GM19351 (cell line): ENCODE data around the gene MXRA5.
"Not testable (repeated sequence)": the region's sequence is repeated elsewhere in the genome, so short reads cannot be mapped to it uniquely, and the experiment has no call there.

Experiments used
- ATAC-seq: cut with Tn5 transposase; IDR thresholded peaks from one replicate; pipeline ENCODE4 v1.9.1; 2021; ENCODE audit warnings: mild to moderate bottlenecking, moderate library complexity; ENCODE audit not compliant: unreplicated experiment

The MXRA5 gene, protein sequence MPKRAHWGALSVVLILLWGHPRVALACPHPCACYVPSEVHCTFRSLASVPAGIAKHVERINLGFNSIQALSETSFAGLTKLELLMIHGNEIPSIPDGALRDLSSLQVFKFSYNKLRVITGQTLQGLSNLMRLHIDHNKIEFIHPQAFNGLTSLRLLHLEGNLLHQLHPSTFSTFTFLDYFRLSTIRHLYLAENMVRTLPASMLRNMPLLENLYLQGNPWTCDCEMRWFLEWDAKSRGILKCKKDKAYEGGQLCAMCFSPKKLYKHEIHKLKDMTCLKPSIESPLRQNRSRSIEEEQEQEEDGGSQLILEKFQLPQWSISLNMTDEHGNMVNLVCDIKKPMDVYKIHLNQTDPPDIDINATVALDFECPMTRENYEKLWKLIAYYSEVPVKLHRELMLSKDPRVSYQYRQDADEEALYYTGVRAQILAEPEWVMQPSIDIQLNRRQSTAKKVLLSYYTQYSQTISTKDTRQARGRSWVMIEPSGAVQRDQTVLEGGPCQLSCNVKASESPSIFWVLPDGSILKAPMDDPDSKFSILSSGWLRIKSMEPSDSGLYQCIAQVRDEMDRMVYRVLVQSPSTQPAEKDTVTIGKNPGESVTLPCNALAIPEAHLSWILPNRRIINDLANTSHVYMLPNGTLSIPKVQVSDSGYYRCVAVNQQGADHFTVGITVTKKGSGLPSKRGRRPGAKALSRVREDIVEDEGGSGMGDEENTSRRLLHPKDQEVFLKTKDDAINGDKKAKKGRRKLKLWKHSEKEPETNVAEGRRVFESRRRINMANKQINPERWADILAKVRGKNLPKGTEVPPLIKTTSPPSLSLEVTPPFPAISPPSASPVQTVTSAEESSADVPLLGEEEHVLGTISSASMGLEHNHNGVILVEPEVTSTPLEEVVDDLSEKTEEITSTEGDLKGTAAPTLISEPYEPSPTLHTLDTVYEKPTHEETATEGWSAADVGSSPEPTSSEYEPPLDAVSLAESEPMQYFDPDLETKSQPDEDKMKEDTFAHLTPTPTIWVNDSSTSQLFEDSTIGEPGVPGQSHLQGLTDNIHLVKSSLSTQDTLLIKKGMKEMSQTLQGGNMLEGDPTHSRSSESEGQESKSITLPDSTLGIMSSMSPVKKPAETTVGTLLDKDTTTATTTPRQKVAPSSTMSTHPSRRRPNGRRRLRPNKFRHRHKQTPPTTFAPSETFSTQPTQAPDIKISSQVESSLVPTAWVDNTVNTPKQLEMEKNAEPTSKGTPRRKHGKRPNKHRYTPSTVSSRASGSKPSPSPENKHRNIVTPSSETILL (N-terminal part only)

GRCh38 chrX:3346501-3347259, at the start of gene MXRA5:
Gene MXRA5 (minus strand): TSS chrX:3346652. CDS start chrX:3343833, 2,819 bp downstream.
- no peak for ATAC-seq

GRCh38 chrX:3393581-3394111, 47.2 kb upstream of the MXRA5 start:
- ATAC-seq, result no peak

GRCh38 chrX:3393178-3393577, 46.7 kb upstream of the MXRA5 start:
- no peak for ATAC-seq

DNA sequence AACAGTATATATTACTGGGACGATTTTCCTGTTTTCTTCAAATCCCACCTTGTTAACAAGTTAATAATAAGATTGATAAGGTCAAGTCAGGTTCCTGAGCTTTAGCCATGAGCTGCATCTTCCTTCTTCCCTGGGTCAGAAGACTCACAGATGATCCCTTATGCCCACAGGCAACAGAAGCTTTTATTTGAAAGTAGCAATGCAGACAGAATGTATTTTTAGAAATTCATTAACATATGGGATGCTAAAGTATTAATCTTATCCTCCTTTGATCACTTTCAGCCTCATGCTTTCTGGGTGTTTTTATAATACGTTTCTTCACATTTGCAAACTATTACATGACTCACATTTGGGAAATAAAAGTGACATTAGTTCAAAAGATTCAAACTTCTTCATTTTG, 42.0 kb upstream of the MXRA5 start:
- no peak for ATAC-seq

GRCh38 chrX:3384327-3384726, 37.9 kb upstream of the MXRA5 start:
- ATAC-seq, result no peak

DNA sequence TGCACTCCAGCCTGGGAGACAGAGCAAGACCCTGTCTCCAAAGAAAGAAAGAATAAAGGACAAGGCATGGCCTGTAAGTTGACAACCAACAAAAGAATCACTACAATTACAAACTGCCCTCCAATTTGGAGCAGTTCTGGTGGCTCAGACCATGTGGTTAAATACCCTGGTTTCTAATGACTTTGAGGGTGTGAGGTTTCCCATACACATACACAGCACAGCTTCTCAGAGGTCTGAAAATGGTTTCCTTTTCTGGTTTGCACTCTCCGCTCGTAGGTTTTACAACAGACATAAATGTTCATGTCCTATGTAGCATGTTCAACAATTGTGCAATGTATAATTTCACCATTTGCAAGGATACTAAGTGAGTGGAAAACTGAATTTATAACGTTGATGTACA, 34.2 kb upstream of the MXRA5 start:
- no peak for ATAC-seq

DNA sequence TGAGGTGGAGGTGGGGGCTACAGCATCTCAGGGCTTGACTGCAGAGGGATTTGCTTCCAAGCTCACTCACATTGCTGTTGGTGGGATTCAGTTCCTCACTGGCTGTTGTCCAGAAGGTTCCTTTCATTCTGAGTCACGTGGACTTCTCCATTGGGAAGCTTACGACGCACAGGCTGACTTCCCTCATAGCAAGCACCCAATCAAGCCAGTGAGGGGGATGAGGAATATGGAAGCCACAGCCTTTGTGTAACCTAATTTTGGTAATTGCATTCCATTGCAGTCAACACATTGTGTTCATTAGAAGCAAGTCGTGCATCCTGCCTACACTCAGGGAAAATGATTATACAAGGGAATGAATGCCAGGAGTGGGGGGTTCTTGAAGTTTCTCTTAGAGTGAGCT, 32.7 kb upstream of the MXRA5 start:
- ATAC-seq, result no peak

DNA sequence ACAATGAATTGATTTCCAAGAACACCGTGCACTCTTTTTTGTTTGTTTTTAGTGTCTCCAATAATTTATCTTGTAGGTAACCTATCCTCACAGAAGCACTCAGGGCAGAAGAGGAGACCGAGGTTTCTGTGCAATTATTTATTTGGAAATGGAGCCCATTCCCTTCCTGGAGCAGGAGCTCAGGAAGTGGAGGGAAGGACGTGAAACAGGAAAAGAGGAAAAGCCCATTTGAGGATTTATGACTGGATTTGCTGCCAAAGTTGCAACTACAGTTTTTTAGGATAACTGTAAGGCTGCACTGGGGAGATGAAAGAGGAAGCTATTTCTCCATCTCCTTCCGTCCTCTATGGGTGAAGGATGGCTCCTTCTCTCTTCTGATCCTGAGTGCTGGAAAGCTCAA, 31.7 kb upstream of the MXRA5 start:
- no peak for ATAC-seq

- ATAC-seq, result no peak
Measured at GRCh38 chrX:3377560-3377959, 31.1 kb upstream of the MXRA5 start.

- ATAC-seq, result not testable (repeated sequence)
Measured at GRCh38 chrX:3375878-3376508, 29.5 kb upstream of the MXRA5 start.

- ATAC-seq, result no peak
Measured at GRCh38 chrX:3374108-3374800, 27.8 kb upstream of the MXRA5 start.

- no peak for ATAC-seq
Measured at GRCh38 chrX:3371163-3371562, 24.7 kb upstream of the MXRA5 start.

DNA sequence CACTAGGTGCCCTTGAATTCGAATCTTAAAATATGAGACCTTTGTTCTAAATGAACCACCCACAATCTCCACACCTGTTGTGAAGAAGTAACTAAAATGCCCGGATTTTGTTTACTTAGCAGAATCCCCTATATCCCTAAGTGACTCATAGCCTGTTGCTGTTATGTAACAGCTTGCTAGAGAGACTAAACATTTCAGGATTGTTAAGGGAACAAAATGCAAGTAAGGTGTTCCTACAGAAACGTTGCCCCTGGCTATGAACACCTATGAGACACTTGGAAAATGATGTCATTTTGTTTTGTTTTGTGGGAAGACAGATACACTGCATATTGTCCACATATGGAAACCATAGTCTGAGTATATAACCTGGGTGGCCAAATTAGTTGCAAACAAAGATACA, 24.2 kb upstream of the MXRA5 start:
- ATAC-seq, result no peak

GRCh38 chrX:3362956-3363355, 16.5 kb upstream of the MXRA5 start:
- ATAC-seq, result no peak

DNA sequence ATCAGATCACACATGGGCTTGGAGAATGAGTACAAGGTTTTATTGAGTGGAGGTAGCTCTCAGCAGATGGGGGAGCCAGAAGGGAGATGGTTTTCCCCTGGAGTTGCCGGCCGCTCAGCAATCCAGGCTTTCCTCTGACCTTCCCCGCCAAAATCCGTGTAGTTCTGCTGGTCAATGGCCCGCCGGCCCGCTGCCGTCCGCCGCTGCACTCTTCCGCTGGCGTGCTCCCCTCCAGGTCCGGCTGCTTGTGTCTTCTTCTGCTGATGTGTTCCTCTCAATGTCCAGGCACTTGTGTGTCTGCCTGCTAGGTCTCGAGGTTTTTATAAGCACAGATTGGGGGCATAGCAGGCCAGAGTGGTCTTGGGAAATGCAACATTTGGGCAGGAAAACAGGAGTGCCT, 14.4 kb upstream of the MXRA5 start:
- ATAC-seq, result no peak

GRCh38 chrX:3352741-3353140, 6.3 kb upstream of the MXRA5 start:
- ATAC-seq, result not testable (repeated sequence)

DNA sequence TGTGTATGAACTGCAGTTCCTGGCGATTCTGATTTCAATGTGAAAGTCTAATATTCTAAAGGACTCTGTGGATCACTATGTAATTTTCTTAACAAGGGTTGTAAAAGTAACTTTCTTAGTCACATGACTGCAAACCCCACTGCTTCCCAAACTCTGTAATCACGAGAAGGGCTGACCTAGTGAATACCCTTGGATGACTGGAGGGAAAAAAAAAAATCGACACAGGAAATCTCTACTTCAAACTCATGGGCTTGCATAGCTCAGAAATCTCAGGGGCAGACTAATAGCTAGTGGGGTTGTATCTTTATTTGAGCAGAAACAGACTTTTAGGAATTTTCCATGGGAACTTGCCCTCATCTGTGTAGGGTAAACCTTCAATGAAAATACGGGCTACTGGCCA, 4.8 kb upstream of the MXRA5 start:
- ATAC-seq, result no peak

DNA sequence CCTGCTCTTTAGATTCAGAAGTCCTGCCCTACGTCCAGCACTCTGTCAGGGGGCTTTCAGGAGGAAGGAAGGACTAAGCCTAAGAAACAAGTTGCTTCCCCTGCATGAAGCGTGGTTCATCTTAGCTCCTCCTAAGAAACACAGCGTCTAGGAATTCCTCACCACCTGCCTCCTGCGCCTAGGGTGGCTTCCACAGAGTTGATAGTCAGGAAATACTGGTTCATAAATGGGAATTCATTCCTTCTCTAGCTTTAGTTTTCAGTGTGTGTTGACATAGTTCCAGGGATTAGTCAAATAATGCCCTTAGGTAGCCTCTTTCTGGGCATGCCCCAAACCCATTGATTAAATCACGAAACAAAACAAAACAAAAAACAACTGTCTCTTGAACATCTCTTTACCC, 1.7 kb upstream of the MXRA5 start:
- ATAC-seq, result no peak
